Esophagus mucosa (tissue), 1 donor: ENCODE data around the gene B3GAT1. TPM values are rescaled to one million over a fixed set of nuclear protein-coding genes. Genes with fewer than 3 reads are reported as not detected.
A peak's percentile ranks its signal among the peaks of the same experiment; 100 is the strongest.

ENCODE experiments used
- ATAC-seq: fragments of 200-7000 bp; cut with Tn5 transposase; one replicate; pipeline ENCODE4 v1.9.1; 2020
- total RNA-seq: library from RNA; stranded (reverse); gene quantifications from one replicate; pipeline ENCODE4 v1.2.4, GENCODE V29; 2023
- donor health status: DM: yes; HTN: yes; CAD: no.

B3GAT1 gene
- total RNA-seq, 1 donor from 2014 or later, result 0.08 TPM

DNA sequence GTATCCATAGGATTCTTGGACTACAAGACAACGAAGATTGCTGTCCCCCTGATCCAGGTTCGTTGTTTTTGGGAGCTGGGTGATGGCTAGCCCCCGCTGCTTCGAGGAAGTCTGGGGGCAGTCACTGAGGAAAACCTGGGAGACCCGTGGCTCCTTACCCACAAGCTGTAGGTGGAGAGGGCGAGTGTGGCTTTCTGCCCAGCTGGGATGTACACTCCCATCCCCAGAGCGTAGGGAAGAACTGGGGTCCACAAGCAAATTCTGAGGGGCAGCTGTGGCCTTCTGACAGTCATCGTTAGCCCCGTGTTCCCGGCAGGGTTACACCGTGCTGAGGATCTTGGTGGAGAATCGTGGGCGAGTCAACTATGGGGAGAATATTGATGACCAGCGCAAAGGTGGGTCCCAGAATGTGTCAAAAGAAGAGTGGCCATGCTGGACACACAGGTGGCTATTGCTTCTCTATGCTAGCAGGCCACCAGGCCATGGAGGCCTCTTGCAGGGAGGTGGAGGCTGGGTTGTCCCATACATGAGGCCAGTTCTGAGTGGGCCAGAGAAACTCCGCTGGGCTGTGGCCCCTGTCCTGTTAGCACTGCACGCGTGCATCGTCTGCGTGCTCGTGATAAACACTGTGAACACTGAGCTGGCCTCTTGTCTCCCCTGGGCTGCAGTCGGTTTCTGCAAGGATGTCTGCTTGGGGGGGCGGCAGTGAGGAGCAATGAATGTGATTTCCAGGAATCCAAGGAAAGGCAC, 40.4 kb downstream of the B3GAT1 start:
- ATAC-seq, result no peak

DNA sequence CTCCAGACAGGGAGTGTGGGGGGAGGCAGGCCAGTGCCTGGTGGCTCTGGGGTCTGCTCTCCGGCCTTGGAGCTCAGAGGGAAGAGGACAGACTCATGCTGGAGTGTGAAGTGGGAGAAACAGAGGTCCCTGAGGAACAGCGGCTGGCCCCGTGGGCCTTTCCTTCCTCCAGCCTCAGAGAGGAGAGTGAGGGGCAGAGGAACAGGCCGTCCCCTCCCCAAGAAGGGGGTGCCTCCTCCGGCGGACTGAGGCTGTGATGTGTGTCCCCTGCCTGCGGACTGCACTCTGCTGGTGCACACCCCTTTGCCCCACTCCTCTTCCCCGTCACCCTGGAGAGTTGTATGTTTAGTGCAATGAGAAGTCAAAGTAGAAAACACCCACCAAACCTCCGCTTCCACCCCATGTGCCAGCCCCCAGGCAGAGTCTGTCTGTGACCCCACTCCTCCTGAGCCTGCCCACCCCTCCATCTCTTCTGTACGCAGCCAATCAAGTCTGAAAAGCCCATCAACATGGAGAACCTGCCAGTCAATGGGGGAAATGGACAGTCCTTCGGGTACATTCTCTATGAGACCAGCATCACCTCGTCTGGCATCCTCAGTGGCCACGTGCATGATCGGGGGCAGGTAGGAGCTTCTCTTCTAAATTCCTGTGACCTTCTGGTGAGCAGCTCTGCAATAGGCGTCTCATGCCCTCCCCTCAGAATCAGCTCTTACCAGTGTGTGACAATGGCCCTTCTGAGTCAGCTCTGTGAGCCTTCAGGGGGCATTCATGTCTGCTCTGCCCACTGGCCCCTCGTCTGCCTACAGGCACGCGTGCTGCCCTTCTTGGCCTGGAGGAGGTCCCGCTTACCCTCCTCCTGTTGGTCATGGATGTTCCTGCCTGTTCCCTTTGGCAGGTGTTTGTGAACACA, 41.3 kb downstream of the B3GAT1 start:
- no peak for ATAC-seq

DNA sequence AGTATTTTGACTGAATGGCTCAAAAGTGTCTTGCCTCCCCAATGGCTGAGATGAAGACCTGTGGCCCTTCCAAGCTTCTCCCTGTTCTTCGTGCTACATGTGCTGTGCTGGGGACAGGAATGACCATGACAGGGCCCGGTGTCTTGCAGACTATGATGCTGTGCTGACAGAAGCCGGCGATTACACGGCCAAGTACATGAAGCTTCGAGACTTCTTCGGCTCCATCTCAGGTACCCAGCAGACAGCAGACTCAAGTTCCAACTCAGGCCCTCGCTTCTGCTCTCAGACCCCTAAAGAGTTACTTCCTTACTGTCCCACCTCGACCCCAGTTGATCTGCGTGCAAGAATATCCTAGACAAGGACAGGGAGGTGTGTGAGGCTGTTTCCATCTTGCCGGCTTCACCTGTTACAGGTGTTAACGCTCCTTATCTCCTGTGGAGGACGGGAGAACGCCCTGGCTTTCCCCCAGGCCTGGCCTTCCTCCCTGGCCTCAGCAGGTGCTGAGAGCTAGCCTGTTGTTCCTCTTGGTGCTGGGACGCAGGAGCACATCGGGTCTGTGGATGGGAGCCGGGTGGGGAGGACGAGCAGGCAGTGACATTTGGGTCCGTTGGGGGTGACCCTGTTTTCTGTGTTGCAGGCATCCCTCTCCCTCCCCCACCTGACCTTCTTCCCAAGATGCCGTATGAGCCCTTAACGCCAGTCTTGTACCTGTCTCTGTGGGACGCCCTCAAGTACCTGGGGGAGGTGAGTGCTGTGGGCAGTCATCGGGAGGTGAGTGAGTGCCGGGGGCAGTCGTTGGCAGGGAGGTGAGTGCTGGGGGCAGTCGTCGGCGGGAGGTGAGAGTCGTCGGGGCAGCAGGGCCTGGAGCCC, 42.2 kb downstream of the B3GAT1 start:
- ATAC-seq, result no peak

DNA sequence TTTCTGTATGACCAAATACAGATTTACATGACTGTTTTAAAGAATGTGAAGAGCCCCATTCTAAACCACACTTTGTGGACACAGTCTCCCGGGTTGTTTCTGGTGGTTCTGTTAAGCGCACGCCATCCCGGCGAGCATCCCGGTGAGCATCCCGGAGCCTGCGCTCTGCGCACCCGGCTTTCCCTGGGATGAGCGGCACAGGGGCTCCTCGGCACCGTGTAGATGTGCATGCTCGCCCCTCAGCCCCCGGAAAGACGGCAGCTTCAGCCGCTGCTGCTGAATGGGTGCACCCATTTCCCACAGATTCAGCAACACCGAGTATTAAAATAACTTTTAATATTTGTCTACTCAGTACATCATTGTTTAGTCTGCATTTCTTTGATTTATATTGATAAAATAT, 44.3 kb downstream of the B3GAT1 start:
- no peak for ATAC-seq

DNA sequence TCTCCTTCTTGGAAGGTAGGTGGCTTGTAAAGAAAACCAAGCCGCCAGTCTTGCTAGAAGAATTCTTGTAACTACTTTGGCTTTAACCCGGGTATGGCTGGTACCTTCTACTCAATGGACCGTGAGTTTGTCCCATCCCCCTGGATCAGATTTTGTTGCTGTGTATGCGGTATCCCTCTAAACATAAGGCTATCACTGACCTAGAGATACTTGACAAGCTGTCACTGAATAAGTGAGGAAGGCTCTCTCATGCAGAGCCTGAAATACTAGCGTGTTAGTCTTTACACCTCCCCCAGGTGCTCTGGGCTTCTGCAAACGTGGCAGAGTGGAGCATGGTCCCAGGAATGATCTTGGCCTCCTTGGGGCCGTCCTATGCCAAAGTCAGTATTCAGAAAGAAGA, 45.8 kb downstream of the B3GAT1 start:
- ATAC-seq, result no peak

DNA sequence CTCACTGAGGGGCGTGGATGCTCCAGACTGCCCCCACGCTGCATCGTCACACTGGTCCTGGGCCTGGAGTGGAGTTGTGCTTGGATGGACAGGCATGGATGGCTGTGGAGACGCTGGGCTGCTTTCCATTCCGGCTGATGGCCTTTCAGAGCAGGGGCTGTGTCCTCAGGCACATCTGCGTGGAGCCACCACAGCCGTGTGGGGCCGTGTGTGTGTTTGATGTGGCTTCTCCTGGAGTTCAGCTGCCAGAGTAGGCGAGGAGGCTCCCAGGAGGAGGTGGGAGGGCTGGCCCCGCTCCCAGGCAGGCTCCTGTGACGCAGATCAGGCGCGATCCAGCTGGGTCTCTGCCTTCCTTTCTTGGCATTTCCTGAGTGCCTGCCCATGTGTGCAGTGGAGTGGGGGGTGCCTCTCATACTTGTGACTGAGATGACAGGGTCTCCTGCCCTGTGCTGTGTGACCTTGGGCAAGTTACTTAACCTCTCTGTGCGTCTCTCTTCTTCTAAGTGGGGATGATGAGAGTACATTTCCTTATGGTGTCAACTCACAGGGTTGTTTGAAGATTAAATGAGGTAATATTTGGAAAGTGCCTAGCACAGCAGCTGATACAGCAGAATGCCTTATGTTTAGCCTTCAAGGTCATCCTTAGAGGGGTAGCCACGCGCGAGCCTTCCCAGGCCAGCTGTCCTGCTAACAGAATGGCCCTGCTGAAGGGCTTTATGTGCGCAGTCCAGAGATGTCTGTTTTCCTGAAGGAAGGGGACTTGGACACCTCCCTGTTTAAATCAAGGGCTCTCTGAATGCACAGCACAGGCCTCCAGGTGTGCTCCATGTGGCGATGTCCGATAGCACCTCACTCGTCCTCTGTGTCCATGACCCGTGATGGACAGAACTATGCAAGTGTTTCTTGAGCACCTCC, 46.8 kb downstream of the B3GAT1 start:
- no peak for ATAC-seq

DNA sequence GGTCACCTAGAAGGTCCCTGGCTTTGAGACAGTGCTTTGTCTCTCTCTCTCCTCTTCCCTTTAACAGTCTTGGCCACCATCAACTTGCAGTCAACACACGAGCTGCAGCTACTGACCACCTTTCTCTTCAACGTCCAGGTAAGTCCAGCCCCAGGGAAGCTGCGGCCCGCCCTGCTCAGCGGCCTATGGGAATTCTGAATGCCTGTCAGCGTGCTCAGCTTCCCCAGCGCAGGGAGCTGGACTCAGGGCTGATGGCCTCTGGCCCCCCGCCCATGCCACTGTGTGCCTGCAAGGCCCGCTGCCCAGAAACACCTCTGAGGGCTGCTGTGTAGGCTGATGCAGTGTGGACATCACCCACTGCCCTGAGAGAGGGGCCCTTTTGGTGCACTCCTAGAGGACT, 47.8 kb downstream of the B3GAT1 start:
- ATAC-seq, result no peak

DNA sequence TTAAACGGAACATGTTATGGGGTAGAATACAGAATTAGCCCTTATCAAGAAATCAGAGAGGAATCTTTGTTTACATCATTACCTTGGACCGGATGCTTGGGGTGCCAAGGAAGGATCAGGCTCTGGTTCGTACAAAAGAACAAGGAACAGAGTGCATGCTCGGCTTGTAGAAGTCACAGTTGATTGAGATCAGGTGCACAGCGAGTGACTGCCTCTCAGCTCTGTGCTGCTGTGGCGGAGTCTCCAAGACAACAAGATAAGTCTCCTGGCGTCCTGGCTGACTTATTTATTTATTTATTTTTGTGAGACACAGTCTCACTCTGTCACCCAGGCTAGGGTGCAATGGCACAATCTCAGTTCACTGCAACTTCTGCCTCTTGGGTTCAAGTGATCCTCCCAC, 48.5 kb downstream of the B3GAT1 start:
- no peak for ATAC-seq

DNA sequence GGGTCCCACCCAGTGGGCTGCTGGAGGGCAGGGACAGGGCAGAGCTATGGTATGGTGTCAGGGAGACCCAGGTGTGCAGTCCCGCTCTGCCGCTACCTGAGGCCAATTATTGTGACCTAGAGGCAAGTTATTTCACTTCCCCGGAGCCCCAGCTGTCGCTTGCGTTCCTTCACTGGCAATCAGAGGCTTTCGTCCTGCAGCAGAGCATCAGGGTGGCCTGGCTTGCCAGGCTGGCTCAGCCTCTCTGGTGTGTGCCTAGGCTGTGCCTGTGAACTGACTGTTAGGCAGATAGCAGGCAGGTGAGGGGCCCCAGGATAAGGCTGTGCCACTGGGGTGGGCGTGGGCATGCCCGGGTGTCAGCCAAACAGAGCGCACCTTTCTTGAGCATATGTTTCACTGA, 48.9 kb downstream of the B3GAT1 start:
- ATAC-seq, result no peak

DNA sequence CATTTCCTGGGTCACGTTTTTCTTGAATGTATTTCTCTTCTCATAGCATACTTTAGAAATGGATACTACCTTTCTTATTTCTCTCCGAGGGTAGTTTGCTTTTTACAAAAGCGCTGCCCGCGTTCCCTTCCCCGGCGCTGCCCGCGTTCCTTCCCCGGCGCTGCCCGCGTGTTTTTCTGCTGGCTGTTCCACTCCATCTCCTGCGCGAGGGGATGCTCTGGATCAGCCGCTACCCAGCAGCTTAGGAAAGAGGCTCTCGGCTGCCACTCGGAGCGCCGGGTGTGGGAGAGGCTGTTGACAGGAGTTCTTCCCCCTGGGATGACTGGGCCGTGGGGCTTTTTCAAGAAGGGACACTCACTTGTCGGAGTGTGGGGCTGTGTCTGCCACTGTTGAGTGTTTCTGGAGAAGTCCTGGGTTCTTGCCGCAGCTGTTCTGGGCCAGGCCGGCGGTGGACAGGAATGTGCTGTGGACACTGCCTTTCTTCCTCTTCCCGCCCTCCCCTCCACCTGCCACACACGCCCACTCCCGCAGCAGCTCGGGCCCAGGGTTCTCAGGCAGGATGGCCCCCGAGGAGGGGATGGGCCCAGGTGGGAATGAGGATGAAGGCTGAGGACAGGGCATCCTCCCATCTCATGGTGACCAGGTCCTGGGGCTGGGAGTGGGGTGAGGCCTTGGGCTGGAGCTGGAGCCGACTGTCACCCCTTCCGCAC, 49.7 kb downstream of the B3GAT1 start:
- no peak for ATAC-seq

DNA sequence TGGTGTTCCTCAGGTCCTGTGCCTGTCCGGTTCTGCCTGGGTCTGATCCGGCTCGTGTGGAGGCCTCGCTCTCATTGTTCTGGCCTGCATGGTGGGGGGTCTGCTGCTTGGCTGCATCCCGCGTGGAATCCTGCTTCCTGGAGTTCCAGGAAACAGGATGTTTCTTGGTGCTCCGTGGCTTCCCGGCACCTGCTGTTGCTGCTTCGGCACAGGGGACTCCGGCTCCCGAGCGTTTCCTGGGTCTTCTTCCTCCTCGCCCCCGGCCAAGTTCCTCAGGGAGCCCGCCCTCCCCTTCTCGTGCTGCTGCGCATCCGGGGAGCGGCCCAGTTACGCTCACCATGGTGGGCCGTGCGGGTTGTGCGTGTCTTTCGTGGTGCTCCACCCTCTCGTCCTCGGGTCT, 50.4 kb downstream of the B3GAT1 start:
- no peak for ATAC-seq

DNA sequence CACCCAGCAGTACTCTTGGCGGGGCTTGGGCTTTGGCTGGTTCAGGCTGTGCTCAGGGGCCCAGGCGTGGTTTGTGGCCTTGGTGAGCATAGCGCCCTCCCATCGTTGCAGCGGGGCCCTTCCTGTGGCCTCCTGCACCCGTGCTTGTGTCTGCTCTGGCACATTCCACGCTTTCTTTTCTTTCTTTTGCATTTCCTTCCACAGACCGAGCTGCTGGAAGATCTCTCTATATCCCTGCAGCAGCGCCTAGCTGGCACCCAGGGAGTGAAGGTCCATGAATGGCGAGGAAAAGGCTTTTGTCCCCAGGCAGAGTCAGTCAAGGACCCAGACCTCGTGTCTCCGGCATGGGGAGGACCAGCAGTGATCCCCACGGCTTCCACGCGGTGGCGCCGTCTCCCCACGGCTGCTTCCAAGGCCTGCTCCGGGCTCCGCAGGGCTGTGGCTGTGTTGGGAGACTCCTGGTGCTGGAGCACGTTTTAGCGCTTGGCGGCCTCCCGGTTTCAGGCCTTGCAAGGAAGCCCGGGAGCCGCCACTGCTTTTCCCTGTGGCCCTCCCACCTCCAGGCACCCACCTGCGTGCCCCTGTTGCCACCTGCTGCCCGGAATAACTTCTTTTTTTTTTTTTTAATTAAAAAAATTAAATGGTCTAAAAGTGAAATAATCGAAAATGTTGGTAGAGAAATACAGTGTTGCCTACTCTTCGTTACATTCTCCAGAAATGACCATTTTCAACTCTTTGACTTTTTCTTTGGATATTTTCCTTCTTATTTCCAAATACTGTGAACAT, 51.8 kb downstream of the B3GAT1 start:
- peak; percentile 95 for ATAC-seq

DNA sequence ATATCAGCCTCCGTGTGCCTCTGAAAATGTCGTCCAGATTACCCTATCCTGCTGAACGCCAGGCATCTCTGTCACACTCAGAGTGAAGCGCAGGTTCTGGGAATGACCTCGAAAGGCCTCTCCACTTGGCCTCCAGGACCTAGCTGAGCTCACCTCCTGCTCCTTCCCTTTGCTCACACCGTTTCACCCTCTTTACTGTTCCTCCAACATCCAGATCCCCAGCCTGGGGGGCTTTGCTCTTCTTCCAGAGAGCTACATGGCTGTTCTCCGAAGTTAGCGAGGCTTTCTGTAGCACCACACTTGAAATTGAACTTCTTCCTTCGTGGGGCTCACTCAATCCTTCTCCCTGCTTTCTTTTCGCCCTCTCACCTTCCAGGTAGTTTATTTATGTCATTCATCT, 52.4 kb downstream of the B3GAT1 start:
- no peak for ATAC-seq

DNA sequence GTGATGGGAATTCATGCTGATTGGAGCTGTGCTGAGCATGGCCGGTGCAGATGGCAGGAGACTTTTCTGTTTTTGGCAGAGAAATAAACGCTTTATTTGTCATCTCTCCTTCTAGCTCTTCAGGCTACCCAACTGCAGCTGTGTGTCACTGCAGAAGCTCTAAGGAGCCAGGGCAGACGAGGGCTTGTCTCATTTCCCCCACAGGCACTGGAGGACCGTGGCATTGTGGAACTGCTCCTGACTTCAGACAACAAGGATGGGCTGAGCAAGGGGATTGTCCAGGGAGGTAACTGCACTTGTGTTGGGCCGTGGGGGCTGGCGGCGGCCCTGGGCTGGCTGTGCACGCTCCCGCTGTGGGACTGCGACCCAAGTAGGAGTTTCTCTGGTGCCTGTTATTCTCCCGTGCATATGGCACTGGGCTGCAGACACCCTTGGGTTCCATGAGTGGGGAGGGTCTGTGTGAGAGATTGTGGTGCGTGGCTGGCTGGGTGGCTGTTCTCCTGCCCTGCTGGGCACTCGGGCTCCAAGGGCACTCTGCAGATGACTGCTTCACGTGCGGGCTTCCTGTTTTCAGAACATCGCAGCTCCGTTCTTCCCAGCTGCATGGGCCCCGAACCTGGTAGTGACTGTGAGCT, 53.1 kb downstream of the B3GAT1 start:
- no peak for ATAC-seq

DNA sequence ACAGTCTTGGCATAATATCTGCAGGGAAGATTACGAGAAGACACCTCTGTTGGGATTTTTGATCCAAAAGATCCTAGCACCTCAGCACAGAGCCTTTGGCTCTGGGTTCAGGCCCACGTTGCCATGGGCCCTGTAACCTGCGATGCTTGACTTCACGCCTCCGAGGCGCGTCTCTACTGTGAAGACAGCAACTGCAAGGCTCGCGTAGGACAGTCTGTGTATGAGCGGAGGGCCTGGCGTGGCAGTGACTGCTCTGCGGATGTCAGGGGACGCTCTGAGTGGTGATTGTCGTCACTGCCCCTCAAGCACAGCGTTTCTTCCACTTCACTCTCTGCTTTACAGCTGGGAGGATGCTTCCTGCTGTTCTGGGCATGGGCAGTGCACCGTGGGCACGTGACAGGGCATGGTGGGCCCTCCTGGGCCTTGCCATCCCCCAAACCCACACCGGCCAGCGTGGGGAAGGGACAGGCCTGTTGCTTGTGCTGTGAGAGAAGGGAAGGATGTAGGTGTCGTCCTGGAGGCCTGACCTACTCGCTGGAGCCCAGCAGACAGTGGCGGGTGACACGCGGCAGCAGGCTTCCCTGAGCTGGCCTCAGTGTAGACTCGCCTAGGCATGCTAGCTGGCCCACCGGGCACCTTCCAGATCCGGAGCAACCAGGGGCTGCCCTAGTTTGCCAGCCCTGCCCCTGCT, 53.7 kb downstream of the B3GAT1 start:
- no peak for ATAC-seq

DNA sequence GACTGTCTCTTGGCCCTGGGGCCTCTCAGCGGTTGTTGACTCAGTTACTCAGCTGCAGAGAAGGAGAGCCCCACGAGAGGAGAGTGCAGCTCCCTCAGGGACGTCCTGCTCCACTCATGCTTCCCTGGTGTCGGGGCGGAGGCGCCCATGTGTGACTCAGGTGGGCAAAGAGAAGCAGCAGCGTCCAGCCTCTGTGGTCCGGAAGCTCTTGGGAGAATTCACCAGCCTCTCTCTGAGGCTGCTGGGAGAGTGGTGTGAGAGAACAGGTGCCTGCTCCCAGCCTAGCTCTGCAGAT, 54.5 kb downstream of the B3GAT1 start:
- ATAC-seq, result no peak

DNA sequence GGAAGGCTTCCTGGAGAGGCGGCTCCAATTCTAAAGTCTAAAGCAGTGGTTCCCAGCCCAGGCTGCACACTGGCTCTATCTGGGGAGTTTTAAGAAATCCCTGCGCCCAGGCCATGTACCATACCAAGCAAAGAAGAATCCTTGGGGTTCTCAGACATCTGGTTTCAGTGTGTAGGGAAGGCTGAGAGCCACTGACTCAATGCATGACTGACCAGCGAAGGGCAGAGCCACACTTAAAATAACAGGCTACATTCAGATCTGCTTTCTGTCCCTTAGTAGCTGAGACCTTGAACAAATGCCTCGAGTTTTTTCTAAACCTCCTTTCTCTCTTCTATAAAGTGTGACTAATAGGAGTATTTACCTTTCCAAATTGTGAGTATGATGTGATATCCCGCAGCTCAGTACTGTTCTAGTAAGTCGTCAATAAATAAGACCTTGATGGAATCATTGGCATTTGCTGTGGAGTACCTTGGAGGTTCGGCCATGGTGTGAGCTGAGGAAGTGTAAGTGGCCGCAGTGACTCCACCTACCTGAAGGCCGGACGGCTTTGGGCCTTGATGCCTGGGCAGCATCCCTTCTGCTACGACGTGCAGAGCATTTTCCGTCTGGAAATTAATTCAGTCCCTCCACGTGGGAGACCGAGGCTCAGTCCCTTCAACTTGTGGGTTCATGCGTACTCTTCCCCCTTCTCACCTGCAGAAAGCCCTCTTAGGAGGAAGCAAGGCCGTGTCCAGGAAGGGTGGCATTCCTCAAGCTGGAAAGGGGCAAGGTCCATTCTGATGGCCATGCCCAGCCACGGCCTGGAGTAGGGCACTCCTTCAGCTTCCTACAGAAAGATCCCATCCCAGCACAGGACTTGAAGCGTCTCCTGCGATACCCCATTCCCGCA, 55.1 kb downstream of the B3GAT1 start:
- ATAC-seq, result no peak

DNA sequence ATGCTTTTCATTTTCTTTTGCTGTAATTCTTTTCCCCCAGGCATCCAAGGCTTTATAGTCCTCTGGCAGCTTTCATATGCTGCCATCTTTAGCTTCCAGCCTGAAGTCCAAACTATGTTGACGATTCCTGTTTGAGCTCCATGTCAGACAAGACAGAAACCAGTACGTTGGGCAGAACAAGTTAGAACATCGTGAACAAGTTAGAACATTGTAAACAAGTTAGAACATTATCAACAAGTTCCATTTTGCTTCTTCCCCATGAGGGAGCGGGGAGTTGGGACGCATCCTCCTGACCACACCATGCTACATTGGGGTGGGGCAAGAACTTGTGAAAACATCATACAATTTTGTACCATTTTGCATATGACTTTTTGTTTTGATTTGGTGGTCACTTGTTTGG, 56.4 kb downstream of the B3GAT1 start:
- no peak for ATAC-seq
